Measurements from ENCODE around the gene LRGUK. TPM values are rescaled to one million over a fixed set of nuclear protein-coding genes. Genes with fewer than 3 reads are reported as not detected.

Gene LRGUK
- total and polyA plus RNA-seq, 2 donors (not counting 3 experiments of a cell fraction or from before 2014, with no cell fraction given) = 0.10 to 0.11 TPM

DNA sequence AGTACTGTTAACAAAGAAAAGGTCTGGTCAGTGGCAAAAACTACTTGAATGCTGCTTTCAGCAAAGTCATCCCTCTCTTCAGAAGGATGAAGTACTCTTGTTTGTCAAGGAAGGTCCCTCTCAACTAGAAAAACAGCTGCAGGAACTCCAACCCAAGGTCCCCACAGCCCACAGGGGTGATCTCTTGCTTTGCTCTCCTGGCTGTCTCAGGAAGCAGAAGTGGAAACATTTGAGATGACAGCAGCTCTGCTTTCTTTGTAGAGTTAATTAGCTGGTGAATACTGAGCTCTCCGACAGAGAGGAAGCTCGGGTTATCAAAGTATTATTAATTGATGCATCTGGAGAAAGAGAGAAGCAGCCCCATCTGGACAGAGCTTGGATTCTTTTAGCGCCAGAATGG lies 25.4 kb upstream of the LRGUK start:
- Histone ChIP-seq H3K79me2 (ENCODE audit: control insufficient read depth, insufficient read depth, low read length) (no peaks in the 10 kb centered on the region), H3K4me1 (ENCODE audit: control insufficient read depth, extremely low read depth, insufficient read depth, low read length) (no peaks in the 10 kb centered on the region), H3K36me3 (ENCODE audit: control insufficient read depth in 2 of 2, extremely low read depth in 1 of 2, insufficient read depth in 2 of 2, low read length in 2 of 2) (no peaks in the 10 kb centered on the region), H3K4me3 (replicated peaks in 1 of 3; ENCODE audit: insufficient read depth in 1 of 3, low read depth in 1 of 3, low read length in 3 of 3) (no peak overlapping the region), H3K9me3 (replicated peaks; ENCODE audit: control insufficient read depth, insufficient read depth, low read length) (no peaks in the 10 kb centered on the region), H3K9me1 (replicated peaks; ENCODE audit: control insufficient read depth, extremely low read depth, insufficient read depth, low read length) (no peaks in the 10 kb centered on the region), H2AFZ (ENCODE audit: low read depth, low read length) (no peak overlapping the region), H3K4me2 (ENCODE audit: insufficient read depth, low read length) (no peak overlapping the region), H3K9ac (replicated peaks; ENCODE audit: extremely low read depth, insufficient read depth, low read length) (no peak overlapping the region), H3K27ac (ENCODE audit: insufficient read depth, low read depth, low read length) (no peak overlapping the region), H3K27me3 (ENCODE audit: control insufficient read depth in 2 of 2, insufficient read depth in 2 of 2, low read length in 2 of 2) (no peaks in the 10 kb centered on the region), H4K20me1 (replicated peaks; ENCODE audit: control insufficient read depth, extremely low read depth, insufficient read depth, low read length) (no peaks in the 10 kb centered on the region)
- no peak for TF ChIP-seq POLR2AphosphoS5 (IDR thresholded peaks at IDR 0.05; ENCODE audit: insufficient read depth, low read depth, low read length)
- TF ChIP-seq, protein P1, sequence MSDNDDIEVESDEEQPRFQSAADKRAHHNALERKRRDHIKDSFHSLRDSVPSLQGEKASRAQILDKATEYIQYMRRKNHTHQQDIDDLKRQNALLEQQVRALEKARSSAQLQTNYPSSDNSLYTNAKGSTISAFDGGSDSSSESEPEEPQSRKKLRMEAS (IDR thresholded peaks at IDR 0.05; ENCODE audit: insufficient read depth, insufficient read length) = no peak
- no peak for TF ChIP-seq FOS (IDR thresholded peaks at IDR 0.05; ENCODE audit: borderline replicate concordance, insufficient read depth, low read length)
- TF ChIP-seq GATA2 (IDR thresholded peaks at IDR 0.05; ENCODE audit: insufficient read depth, insufficient read length, low read depth, low read length) = no peak
- TF ChIP-seq MYC (IDR thresholded peaks at IDR 0.05; ENCODE audit: low read depth, low read length) = no peak
- TF ChIP-seq CTCF (IDR thresholded peaks at IDR 0.05; ENCODE audit: extremely low read depth in 1 of 2, insufficient read depth in 1 of 2, low read depth in 1 of 2, low read length in 2 of 2) = no peak
- no peak for TF ChIP-seq EZH2 (IDR thresholded peaks at IDR 0.05; ENCODE audit: borderline replicate concordance, low read depth, low read length, severe bottlenecking)
- TF ChIP-seq JUN (IDR thresholded peaks at IDR 0.05; ENCODE audit: borderline replicate concordance, insufficient read depth, insufficient read length, low read depth) = no peak
- no peak for TF ChIP-seq POLR2A (IDR thresholded peaks at IDR 0.05; ENCODE audit: low read depth, low read length)
- dilution Hi-C loops (cut with MboI; ENCODE audit: extremely low pct_ligation_motif_present, low sequenced_read_pairs) = no loop called here
- DNase-seq (ENCODE audit: low read depth, low spot score) (no peak), FAIRE-seq (no peak)
- POLR2A ChIA-PET = no interaction called here
- CTCF ChIA-PET = interaction anchor here (0.8 kb wide), 1 partner anchor 39 kb away, joined by 3 read pairs; no protein-coding TSS in a partner anchor
- BruUV-seq (replicated peaks) = no TSS peak
- intact Hi-C loops (cut with micrococcal nuclease) = no loop called here
